ENCODE measurements around the gene ZSCAN21.

GRCh38 chr7:100033526-100033925, 16.0 kb upstream of the ZSCAN21 start:
- TF ChIP-seq CTCF (IDR thresholded peaks at IDR 0.05) (no peak), POLR2A (IDR thresholded peaks at IDR 0.05) (no peak)

Data from thyroid gland (tissue), 4 donors.